ENCODE data around the gene HOXA3.

The HOXA3 gene

DNA sequence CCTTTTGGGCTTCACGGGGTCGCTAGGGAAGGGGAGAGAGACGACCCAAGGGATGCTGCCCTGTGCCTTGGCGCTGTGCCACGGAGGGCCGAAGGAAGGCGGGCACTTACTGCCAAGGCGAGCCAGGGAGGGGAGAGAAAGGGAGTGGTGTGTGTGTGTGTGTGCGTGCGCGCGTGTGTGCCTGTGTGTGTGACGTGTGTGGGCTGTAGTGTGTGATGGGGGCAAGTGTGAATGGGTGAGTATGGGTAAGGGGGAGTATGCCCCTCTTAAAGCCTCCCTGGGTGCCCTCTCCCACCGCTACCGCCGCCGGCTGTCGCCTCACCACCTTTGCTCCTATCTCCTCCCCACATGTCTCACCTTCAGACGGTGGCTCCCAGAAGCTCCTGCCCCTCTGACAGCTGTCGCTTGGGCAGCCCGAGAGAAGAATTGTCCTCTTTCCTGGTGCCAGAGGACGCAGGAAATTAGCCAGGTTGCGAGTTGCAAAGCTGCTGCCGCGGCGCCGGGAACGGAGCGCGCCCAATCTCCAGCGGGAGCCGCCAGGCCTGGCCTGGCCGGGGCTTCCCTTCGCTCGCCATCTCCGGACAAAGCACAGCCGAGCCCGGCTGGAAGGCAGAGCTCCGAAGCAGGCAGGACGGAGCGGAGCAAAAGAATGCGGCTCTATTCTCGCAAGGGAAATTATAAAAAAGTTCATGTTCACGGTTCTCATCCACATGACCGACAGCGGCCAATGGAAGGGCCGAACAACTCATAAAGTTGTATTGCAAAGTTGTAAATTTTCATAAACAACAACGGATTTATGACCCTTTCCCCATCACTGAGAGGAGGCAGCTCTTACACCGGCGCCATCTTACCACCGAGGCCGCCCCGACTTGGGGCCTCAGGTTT is at the start of gene HOXA3:
TSS of gene HOXA3 (minus strand) at position 653 of the 885 bp plus-strand sequence. CDS start 41,943 bp downstream, outside the sequence.
- in situ Hi-C loops (cut with MboI; ENCODE audit: low sequenced_read_pairs), result no loop called here

DNA sequence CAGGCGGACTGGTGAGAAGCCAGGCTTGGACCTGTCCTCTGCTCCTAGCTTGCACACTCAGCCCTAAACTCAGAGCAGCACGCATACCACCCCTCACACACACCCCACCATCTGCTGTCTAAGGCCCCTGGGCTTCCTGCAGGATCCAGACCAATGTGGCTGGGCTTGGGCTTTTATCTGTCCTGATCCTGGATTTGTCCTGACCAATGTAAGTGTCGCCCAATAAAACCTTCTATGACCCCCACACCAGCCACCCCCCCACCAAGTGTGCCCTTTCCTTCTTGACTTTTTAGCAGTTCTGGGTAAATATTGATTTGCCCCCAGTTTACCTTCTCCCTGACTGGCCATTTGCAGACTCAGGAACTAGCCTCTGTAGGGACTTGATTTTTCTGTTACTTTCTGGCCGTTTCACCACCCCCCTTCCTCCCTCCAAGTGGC is 49.2 kb upstream of the HOXA3 start:
- in situ Hi-C loops (cut with MboI; ENCODE audit: low sequenced_read_pairs), result loop anchor here (25.0 kb wide), 2 partner anchors 361 to 586 kb away; no protein-coding TSS in a partner anchor

- in situ Hi-C loops (cut with MboI; ENCODE audit: low sequenced_read_pairs), result loop anchor here (25.0 kb wide), 2 partner anchors 361 to 586 kb away; no protein-coding TSS in a partner anchor
These were observed 48.6 kb upstream of the HOXA3 start for GRCh38 chr7:27200761-27201579.

- in situ Hi-C loops (cut with MboI; ENCODE audit: low sequenced_read_pairs), result loop anchor here (25.0 kb wide), 3 partner anchors 362 to 1313 kb away; no protein-coding TSS in a partner anchor
These were observed 47.7 kb upstream of the HOXA3 start, which contains the start of gene HOXA13 for GRCh38 chr7:27199849-27200760. TSS of gene HOXA13 (minus strand) at chr7:27200091. CDS start at chr7:27200077, 14 bp downstream.

DNA sequence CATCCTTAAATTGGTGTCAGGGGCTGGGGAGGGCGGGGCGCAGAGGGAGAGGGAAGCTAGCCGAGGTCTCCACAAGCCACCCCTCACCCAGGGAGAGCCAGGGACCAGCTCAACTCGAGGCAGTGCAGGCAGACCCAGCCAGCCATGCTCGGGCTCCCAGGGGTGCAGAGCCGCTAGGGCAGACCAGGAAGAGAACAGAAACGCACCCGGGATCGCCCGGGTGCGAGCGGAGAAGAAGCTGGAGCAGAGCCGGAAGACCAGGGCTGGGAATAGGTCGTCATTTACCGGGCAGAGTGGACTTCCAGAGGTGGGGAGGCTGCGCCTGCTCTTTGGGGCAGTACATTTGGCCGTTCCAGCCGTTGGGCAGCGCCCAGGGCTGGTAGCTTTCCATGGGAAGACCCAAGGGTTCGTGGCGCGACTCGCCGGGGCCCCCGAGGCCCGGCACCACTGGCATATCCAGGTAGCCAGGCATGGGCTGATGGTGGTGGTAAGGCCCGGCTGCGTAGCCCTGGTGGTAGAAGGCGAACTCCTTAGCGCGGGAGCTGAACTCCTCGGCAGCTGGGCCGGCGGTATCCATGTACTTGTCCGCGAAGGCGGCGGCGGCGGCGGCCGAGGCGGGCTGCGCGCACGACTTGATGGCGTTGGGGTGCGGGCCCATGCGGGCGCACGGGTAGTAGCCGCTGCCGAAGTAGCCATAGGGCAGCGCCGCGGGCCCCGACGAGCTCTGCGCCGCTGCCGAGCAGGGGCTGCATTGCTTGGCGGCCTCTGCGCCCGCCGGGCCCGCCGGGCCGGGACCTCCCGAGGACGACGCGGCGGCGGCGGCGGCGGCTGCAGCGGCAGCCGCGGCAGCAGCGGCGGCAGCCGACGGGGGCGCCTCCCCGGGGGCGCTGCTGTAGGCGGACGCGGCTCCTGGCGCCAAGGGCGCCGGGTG is 46.8 kb upstream of the HOXA3 start:
- in situ Hi-C loops (cut with MboI; ENCODE audit: low sequenced_read_pairs), result loop anchor here (25.0 kb wide), 1 partner anchor 1312 kb away; no protein-coding TSS in a partner anchor

DNA sequence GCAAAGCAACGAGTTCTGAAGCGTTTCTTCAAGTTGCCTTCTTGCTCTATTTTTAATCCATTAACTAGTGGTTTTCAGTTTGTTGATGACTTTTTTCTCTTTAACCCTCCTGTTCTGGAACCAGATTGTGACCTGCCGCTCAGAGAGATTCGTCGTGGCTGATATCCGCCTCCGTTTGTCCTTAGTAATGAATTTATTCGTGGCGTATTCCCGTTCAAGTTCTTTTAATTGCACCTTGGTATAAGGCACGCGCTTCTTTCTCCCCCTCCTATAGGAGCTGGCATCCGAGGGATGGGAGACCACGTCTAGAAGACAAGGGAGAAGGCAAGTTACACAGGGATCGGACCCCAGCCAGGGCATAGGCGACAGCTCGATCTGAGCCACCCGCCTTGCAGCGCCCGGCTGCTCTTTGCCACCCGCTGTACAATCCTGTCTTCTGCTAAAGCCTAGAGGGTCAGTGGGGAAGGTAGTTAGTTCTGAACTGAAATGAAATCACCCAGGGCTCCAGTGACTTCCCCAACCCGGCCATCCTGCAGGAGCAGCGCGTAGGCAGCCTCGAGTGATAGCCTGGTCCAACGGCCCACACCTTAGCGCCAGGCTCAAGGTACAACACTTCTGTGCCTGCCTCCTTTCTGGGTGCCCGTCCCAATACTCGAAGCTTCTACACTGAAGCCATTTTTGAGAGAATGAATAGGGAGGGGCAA is 45.9 kb upstream of the HOXA3 start:
- in situ Hi-C loops (cut with MboI; ENCODE audit: low sequenced_read_pairs), result loop anchor here (25.0 kb wide), 1 partner anchor 1311 kb away; no protein-coding TSS in a partner anchor

DNA sequence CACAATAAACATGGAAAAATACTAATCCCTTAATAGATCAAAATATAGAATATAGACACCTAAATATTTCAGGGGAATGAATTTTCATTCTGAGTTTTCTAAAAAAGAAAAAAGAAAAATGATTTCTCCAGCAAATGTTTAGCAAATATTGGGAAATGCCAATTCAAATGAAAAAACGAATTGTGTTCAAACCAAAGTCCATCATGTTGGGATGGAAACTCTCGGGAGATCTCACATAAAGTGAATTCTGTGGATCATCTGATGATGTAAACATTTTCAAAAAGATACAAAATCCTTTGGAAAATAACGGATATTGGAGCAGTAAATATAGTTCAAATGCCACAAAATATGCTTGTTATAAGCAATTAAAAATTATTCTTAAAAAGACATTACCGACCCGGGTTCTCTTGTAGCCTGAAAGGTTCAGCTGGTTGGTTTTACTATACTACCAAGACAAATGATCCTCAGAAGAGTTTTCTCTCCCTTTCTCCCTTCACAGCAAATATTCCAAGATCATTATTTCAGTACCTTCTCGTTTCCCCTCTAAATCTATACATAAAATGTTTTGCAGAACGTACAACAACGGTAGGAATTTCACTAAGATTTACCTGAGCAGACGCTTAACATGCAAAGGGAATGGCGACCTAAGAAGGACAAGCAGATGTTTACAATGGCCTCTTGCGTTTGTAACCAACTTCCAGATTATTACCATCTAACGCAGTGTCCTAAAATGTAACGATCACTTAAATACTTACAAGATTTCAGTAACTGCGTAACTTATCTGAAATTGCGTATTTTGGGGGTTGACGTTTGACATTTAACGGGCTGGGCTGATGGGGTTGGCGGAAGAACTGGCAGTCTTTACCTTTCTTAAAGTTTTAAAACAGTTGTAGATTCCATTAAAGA is 45.0 kb upstream of the HOXA3 start:
- in situ Hi-C loops (cut with MboI; ENCODE audit: low sequenced_read_pairs), result loop anchor here (25.0 kb wide), 1 partner anchor 1310 kb away; no protein-coding TSS in a partner anchor

DNA sequence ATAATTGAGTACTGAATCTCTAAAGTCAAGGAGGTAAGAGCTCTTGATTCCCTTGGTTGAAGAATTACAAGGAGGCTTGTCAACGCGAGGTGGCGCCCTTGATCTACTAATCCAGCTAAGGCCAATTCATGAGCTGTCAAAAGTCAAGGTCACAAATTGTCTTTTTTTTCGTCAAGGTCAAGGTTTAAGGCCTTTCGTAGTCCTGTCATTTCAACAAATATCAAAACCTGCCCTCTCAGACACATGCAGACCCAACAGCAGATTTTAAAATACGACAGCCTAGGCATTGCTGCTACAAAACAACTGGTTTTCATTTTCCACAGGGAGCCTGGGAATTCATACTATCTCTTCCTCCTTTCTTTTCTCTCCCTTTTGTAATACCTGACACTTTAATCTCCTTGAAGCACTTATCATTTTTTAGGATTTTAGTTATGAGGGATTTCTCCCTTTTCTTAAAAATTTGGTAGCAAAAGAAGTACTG is 43.9 kb upstream of the HOXA3 start:
- in situ Hi-C loops (cut with MboI; ENCODE audit: low sequenced_read_pairs), result loop anchor here (25.0 kb wide), 1 partner anchor 1309 kb away; no protein-coding TSS in a partner anchor

DNA sequence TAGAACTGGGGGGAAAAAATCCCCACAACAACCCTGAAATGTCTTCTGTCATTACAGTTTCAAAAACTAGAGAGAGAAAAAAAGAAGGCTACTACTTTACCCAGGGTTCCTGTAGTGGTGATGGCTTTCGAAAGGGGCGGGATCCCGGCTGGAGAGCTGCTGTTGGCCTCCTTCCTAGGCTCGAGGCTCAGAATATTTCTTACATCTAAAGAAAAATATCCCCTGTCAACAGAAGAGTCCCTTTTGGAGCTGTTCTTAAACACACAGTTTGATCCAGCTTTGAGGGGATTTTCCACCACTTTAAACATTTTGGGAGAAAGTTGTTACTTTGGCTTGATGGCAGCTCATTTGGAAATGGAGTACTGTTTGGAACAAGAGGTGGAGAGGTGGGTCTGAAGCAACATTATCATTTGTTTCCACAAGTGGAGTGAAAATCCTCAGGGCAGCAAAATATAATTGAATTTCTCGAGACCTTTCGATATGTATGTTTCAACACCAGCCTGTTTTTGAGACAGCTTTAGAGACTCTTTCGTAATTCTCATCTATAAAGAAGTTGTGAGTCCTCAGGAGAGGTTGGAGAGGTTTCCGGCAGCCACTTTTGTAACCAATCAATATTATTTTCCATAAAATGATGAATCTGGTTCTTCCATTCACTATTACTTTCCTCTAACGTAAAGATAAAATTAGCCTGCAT is 42.5 kb upstream of the HOXA3 start:
- in situ Hi-C loops (cut with MboI; ENCODE audit: low sequenced_read_pairs), result loop anchor here (25.0 kb wide), 1 partner anchor 1308 kb away; no protein-coding TSS in a partner anchor

GRCh38 chr7:27194002-27194352 is 41.6 kb upstream of the HOXA3 start:
- in situ Hi-C loops (cut with MboI; ENCODE audit: low sequenced_read_pairs), result loop anchor here (25.0 kb wide), 1 partner anchor 1307 kb away; no protein-coding TSS in a partner anchor

DNA sequence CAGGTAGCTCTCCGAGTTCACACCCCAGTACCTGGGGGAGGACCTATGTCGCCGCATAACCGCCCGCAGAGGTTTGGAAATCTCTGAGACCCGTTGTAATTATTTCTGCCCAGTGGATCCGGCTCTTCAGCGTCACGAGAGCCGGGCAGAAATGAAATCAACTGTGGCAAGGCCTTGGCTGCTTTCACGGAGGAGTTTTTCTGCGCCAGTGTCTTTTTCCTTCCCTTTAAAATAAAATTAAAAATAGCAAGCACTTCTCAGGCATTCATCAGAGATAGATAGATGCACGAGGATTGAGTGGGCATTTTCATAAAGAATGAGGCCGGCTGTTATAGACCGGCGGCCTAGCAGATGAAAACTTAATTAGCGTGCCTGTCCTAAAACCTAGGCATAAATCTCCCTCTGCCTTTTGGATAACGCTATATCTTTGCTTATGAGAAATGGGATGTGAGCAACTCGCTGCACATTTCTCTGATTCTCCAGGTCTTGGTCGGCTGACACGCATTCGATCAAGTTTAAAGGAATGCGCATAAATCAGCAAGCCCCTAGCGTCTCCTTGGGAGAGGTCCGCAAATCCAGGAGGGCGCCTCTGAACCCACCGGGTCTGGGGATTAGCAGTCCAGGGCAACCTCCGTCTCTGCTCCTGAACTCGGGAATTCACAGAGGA is 41.1 kb upstream of the HOXA3 start:
- in situ Hi-C loops (cut with MboI; ENCODE audit: low sequenced_read_pairs), result loop anchor here (25.0 kb wide), 1 partner anchor 1306 kb away; no protein-coding TSS in a partner anchor

GRCh38 chr7:27192546-27193334 is 40.4 kb upstream of the HOXA3 start:
- in situ Hi-C loops (cut with MboI; ENCODE audit: low sequenced_read_pairs), result loop anchor here (25.0 kb wide), 1 partner anchor 1305 kb away; no protein-coding TSS in a partner anchor

DNA sequence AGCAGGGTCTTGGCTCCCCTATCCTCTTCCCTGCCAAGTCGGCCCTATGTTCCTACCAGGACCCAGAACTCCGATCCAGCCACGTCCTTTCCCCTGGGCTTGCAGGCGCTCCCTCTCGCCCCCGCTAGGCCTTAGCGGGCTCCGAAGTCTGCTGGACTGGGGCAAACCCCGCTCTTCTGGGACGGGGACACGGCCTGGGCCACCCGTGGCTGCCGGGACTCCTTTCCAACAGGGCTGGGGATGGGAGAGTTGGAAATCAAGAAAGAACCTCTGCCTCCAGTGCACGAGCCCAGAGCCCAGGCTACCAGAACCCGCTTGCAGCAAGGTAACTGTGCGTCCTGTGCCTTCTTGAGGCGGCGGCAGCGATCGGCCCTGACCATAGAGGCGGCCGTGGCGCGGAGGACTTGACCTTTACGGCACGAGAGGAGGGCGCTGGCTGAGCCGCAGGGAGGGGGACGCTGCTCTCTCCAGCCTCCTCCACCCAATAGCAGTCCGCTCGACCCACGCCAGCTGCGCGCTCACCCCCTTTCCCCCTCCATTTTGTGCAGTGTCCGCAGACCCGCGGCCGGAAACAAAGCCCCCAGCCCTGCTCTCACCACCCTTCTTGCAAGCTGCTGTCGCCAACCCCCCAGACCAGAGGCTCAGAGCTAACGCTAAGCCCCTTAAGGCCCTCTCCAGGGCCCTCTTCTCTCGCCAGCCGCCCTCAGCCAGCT is 39.6 kb upstream of the HOXA3 start:
- in situ Hi-C loops (cut with MboI; ENCODE audit: low sequenced_read_pairs), result loop anchor here (25.0 kb wide), 1 partner anchor 1305 kb away; no protein-coding TSS in a partner anchor

GRCh38 chr7:27191161-27191731 is 38.9 kb upstream of the HOXA3 start:
- in situ Hi-C loops (cut with MboI; ENCODE audit: low sequenced_read_pairs), result loop anchor here (25.0 kb wide), 1 partner anchor 1304 kb away; no protein-coding TSS in a partner anchor
